ENCODE data around the gene ALX3.

DNA sequence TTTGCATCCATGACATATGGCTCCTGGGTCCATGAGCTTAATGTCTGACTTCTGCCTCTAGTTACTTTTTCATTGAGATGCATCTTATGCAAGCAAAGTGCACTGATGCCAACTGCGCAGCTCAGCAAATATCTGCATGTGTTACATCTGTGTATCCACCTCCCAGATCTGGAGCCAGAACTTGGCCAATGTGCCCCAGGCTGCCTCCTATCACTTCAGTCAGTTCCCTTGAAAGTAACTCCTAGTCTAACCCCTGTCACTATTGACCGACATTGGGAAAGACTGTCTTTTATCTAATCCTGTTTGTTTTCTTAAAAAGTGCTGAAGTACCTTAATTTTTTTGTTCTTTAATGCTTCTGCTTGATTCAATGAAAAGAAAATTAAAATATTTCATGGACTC, 22.5 kb upstream of the ALX3 start:
- no peak for TF ChIP-seq POLR2AphosphoS5 (IDR thresholded peaks at IDR 0.05; ENCODE audit: low read depth, low read length)
- no peak for TF ChIP-seq POLR2A (IDR thresholded peaks at IDR 0.05; ENCODE audit: low read depth, low read length)
- no peak for TF ChIP-seq TAF1 (IDR thresholded peaks at IDR 0.05; ENCODE audit: borderline replicate concordance, low read depth, low read length)
